GM12892 (cell line): ENCODE data around the gene TNFRSF9.

ENCODE experiments used
- POLR2A ChIP-seq: IDR thresholded peaks from 2 replicates; pipeline ENCODE4 v1.6.1; 2011; ENCODE audit warnings: low read depth, low read length, control low read depth
- TAF1 ChIP-seq: IDR thresholded peaks from 2 replicates; pipeline ENCODE4 v1.6.1; 2011; ENCODE audit warnings: low read depth, mild to moderate bottlenecking, control low read depth, low read length, borderline replicate concordance

- TF ChIP-seq TAF1 (no peak), POLR2A (no peak)
Observed at GRCh38 chr1:7942214-7942921, 1.7 kb upstream of the TNFRSF9 start.
